Central memory CD4-positive, alpha-beta T cell (primary cell): ENCODE data around the gene ETS1.
A peak's percentile ranks its signal among the peaks of the same experiment; 100 is the strongest.

Experiments used
- DNase-seq: peaks from one replicate; pipeline ENCODE4 v3.0.0; 2022

ETS1 gene

GRCh38 chr11:128535468-128536457 is 51.6 kb downstream of the ETS1 start:
- DNase-seq: no peak

DNA sequence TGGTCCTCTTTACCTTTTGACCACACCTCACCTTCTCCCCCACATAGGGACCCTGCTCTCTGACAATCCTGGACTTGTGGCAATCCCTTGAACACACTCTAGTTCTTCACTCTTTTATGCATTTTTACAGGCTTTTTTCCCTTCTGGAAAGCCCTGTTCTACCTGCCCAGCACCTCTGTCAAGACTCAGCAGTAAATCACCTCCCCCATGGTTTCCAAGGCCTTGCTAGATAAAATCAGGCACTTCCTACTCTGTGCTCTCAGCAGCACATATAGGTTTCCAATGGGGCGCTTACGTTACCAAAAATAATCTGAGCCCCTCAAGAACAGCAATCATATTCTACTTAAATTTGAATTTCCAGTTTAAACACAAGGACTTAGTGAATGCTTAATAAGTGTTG is 53.9 kb downstream of the ETS1 start:
- no peak for DNase-seq

- no peak for DNase-seq
These were observed 54.7 kb downstream of the ETS1 start for GRCh38 chr11:128532572-128533091.

- DNase-seq: no peak
These were observed 55.3 kb downstream of the ETS1 start for GRCh38 chr11:128532016-128532571.

GRCh38 chr11:128531588-128531987 is 55.8 kb downstream of the ETS1 start:
- DNase-seq: no peak

GRCh38 chr11:128530118-128531074 is 57.0 kb downstream of the ETS1 start:
- DNase-seq: no peak

DNA sequence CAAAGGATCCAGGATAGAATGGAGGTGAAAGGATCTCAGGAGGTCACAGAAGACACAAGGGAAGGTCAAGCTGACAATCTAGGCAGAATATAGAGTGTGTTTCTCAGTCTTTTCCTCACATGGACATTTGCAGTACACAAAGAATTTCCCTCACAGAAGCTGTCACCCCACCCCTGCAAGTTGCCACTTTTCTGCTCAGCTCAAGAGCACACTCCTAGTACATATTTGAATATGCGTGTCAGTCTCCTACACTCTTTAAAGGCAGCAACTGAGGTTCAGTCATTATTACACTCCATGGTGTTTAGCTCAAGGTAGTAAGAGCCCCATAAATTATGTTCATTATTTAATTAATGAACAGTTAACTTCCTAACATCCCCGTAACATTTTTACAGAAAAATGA is 59.1 kb downstream of the ETS1 start:
- no peak for DNase-seq

- DNase-seq: no peak
These were observed 60.3 kb downstream of the ETS1 start for GRCh38 chr11:128527046-128527445.

DNA sequence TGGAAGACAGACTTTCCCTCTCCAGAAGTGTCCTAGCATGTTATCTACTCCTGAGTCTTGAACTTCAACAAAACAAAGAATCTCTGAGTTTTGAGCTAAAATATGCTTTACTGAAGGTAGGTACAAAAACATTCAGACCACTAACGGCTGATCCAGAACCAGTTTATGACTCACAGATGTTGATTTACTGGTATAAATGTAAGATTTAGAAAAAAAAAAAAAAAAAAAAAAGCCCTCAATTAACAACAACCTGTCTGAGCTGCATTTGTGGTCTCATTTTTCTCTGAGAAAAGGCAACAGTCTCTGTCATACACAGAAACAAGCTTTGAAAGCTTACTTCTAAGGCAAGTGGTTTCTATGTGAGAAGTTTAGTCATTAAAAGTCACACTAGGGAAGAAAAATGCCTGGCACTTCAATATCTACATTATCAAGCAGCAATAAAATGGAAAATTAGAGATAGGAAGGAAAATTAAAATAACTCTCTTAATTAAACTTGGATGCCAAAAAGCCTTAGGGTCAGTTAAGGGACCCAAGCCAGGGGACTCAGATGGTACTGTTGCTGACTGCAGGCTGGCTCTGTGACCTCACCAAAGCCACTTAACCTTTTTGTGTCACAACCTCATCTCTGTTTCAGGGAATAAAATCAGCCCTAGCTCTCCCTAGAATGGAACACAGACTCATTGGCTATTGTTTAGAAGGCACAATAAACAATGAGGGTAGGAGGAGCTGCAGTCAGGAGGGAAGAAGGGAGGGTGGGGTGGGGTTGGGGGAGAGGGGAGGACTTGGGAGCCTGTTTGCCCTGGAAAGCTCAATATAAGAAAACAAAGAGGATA is 61.7 kb downstream of the ETS1 start:
- peak; percentile 83 for DNase-seq

- DNase-seq: no peak
These were observed 63.2 kb downstream of the ETS1 start for GRCh38 chr11:128524172-128524571.

DNA sequence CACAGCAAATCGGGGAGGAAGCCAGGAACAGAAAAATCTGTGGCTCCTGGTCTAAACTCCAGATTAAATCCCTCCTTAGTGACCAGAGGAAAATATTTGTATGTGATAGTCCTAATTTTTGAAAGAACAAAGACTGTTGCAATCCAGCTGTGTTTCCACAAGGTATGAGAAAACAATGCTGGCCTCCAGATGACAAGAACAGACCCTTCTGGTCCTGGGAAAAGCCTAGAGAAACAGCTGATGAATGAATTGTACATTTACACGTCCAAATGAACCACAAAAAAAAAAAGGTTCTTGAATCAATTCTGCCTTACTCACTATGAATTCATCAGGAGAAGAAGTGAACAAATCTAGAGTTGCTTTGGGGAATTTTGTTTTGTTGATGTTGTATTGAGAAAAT is 63.7 kb downstream of the ETS1 start:
- no peak for DNase-seq

- peak; percentile 75 for DNase-seq
These were observed 64.3 kb downstream of the ETS1 start for GRCh38 chr11:128522943-128523518.

- DNase-seq: peak; percentile 82
These were observed 65.1 kb downstream of the ETS1 start for GRCh38 chr11:128522055-128522942.

- DNase-seq: no peak
These were observed 65.7 kb downstream of the ETS1 start for GRCh38 chr11:128521682-128522054.

GRCh38 chr11:128520888-128521681 is 66.3 kb downstream of the ETS1 start:
- DNase-seq: peak; percentile 57

DNA sequence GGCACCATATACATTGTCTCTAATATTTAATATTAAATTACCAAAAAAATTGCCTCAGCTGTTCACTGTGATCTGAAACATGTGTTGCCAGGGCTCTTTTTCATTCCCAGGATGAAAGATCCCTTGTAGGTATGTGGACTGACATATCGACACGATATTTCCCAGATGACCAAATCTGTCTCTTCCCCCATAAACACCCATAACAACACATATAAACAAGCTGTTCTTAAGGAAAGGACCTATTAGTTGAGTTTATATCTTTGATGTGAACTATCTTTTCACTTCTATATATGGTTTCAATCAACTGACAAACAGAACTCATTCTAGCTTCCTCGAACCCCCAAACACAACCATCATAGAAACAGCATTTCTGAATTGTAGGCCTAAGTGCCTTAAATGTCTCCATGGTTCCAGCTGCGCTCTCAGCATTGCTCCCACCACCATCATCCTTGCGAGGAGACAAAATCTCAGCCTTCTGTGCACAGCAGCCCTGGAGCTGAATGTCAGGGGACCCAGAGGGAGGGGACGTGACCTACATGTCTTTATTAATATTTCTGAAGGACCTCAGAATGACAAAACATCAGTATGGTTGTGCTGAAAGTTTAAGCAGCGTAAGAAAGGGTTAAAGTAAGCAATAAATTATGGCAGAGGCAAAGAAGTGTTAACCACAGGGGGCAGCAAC is 67.0 kb downstream of the ETS1 start:
- DNase-seq: no peak

GRCh38 chr11:128519338-128519737 is 68.0 kb downstream of the ETS1 start:
- no peak for DNase-seq

- DNase-seq: no peak
These were observed 68.7 kb downstream of the ETS1 start for GRCh38 chr11:128518493-128519207.
